ENCODE data around the gene KCNN3. TPM values are rescaled to one million over a fixed set of nuclear protein-coding genes. Genes with fewer than 3 reads are reported as not detected.
A peak's percentile ranks its signal among the peaks of the same experiment; 100 is the strongest.

KCNN3 gene
- total and polyA plus RNA-seq, 4 donors = 0.08 to 4.7 (median 1.8) TPM

DNA sequence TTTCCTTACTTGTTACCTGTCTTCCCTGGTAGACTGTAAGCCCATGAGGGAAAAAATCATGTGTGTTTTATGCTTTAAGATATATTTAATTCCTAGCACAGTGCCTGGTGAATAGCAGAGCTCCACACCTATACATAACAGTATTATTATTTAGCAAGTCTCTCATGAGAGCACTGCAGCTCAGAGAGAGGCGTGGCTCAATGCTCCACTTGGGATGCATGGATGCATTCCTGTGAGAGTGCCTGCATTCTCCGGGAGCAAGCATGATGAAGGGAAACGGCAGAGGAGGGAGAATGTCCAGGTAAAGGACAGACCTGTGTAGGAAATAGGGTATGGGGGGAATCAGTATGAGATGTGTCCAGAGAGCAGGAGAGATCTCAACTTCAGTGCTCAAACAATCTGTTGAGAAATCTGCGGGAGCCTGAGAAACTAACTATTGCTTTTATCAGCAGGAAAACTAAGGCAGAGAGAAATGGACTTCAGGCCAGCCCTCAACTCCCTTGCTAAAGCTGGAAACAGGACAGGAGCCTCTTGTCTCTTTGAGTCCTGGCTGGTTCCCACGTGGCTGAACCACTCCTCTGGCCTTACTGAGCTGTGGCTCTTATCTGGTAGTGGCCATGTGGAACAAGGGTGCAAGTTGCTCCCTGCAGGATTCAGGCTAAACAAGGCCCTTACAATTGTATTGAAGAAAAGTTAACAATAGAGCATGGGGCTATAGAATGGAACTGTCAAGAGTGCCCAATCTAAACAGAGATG, 113.1 kb downstream of the KCNN3 start:
- Histone ChIP-seq H3K4me3 (ENCODE audit: low read length in 2 of 2) (no peak overlapping the region), H3K27ac (ENCODE audit: low read depth in 1 of 2, low read length in 2 of 2) (no peak overlapping the region), H3K9me3 (ENCODE audit: control insufficient read depth, low read length) (no peaks in the 10 kb centered on the region), H3K27me3 (ENCODE audit: control insufficient read depth in 1 of 2, insufficient read depth in 2 of 2, low read length in 1 of 2) (no peaks in the 10 kb centered on the region), H3K36me3 (ENCODE audit: control insufficient read depth in 1 of 2, insufficient read depth in 2 of 2, low read length in 1 of 2) (no peaks in the 10 kb centered on the region), H3K4me1 (ENCODE audit: control insufficient read depth in 1 of 2, insufficient read depth in 2 of 2, low read length in 2 of 2) (no peaks in the 10 kb centered on the region)
- intact Hi-C loops (cut with DNase I) = loop anchor here in 1 of 2 donors (2.0 kb wide), 1 partner anchor 28 kb away; no protein-coding TSS in a partner anchor
- no peak for ATAC-seq (ENCODE audit: low FRiP score)
- peak in 1 of 2 donors; percentile 5 for DNase-seq
- WGBS, 2 donors = 71 to 72% methylated on average over 5 of the region's 5 CpGs

GRCh38 chr1:154755858-154756730, 114.0 kb downstream of the KCNN3 start:
- WGBS, 2 donors = 83 to 85% methylated on average over 6 of the region's 6 CpGs

DNA sequence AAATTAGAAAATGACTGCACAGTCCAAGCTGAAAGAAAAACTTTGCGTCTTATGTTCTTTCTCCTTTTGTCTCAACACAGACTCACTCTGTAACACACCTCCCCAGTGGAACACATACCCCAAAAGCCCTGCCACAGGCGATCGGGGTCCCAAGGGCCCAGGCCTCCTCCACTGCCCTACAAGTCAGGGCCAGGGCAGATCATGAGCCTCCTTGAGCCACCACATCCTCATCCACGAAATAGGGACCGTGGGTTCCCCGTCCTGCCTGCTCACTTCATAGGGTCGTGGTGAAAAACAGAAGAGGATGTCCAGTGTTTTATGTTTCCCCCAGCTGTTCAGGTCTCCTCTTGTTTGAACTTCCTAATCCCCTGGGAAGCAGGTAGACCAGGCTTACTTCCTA, 116.7 kb downstream of the KCNN3 start:
- DNase-seq = no peak
- H3K27me3 ChIP-seq (ENCODE audit: control insufficient read depth in 1 of 2, insufficient read depth in 2 of 2, low read length in 1 of 2) = no peaks in the 10 kb centered on the region
- H3K4me3 ChIP-seq (ENCODE audit: low read length in 2 of 2) = no peak overlapping the region
- no peaks in the 10 kb centered on the region for H3K36me3 ChIP-seq (ENCODE audit: control insufficient read depth in 1 of 2, insufficient read depth in 2 of 2, low read length in 1 of 2)
- intact Hi-C loops (cut with DNase I) = no loop called here
- no peaks in the 10 kb centered on the region for H3K4me1 ChIP-seq (ENCODE audit: control insufficient read depth in 1 of 2, insufficient read depth in 2 of 2, low read length in 2 of 2)
- H3K9me3 ChIP-seq (ENCODE audit: control insufficient read depth, low read length) = no peaks in the 10 kb centered on the region
- no peak overlapping the region for H3K27ac ChIP-seq (ENCODE audit: low read depth in 1 of 2, low read length in 2 of 2)
- 88 to 89% methylated on average over 7 of the region's 7 CpGs for WGBS, 2 donors
- no peak for ATAC-seq (ENCODE audit: low FRiP score)

More at GRCh38 chr1:154755858-154756730, 114.0 kb downstream of the KCNN3 start:
- H3K27ac ChIP-seq (ENCODE audit: low read depth in 1 of 2, low read length in 2 of 2) = no peak overlapping the region
- intact Hi-C loops (cut with DNase I) = loop anchor here in 1 of 2 donors (2.0 kb wide), 1 partner anchor 27 kb away; no protein-coding TSS in a partner anchor
- H3K36me3 ChIP-seq (ENCODE audit: control insufficient read depth in 1 of 2, insufficient read depth in 2 of 2, low read length in 1 of 2) = no peaks in the 10 kb centered on the region
- peak in 1 of 2 donors; percentile 10 for DNase-seq
- no peaks in the 10 kb centered on the region for H3K27me3 ChIP-seq (ENCODE audit: control insufficient read depth in 1 of 2, insufficient read depth in 2 of 2, low read length in 1 of 2)
- no peaks in the 10 kb centered on the region for H3K9me3 ChIP-seq (ENCODE audit: control insufficient read depth, low read length)
- no peak overlapping the region for H3K4me3 ChIP-seq (ENCODE audit: low read length in 2 of 2)
- no peaks in the 10 kb centered on the region for H3K4me1 ChIP-seq (ENCODE audit: control insufficient read depth in 1 of 2, insufficient read depth in 2 of 2, low read length in 2 of 2)
- no peak for ATAC-seq (ENCODE audit: low FRiP score)

- Histone ChIP-seq H3K27me3 (ENCODE audit: control insufficient read depth in 1 of 2, insufficient read depth in 2 of 2, low read length in 1 of 2) (no peaks in the 10 kb centered on the region), H3K4me1 (ENCODE audit: control insufficient read depth in 1 of 2, insufficient read depth in 2 of 2, low read length in 2 of 2) (no peaks in the 10 kb centered on the region), H3K27ac (ENCODE audit: low read depth in 1 of 2, low read length in 2 of 2) (no peak overlapping the region), H3K9me3 (ENCODE audit: control insufficient read depth, low read length) (no peaks in the 10 kb centered on the region), H3K4me3 (ENCODE audit: low read length in 2 of 2) (no peak overlapping the region), H3K36me3 (ENCODE audit: control insufficient read depth in 1 of 2, insufficient read depth in 2 of 2, low read length in 1 of 2) (no peaks in the 10 kb centered on the region)
- DNase-seq (peak in 1 of 2 donors; percentile 36), ATAC-seq (ENCODE audit: low FRiP score) (no peak)
- intact Hi-C loops (cut with DNase I) = no loop called here
- WGBS, 2 donors = 80 to 86% methylated on average over 12 of the region's 12 CpGs
Observed at GRCh38 chr1:154752273-154753030, 117.6 kb downstream of the KCNN3 start.

DNA sequence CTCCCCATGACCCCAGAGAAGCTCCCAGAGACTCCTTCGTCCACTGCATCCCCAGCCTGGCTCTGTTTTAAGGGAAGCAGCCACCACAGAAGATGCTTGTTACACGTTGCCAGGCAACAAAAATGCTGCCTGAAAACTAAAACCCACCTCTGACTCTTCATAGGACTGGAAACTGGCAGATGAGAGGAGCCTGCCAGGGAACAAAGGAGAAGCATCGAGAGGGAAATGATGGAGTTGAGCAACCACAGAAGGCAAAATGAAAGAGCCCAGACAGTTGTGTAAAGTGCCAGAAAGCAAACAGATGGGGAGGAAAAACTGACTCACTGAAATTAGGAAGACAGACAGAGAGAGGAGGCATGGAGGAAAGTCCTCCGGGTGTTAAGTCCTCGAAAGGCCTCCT, 118.4 kb downstream of the KCNN3 start:
- 71 to 76% methylated on average over 5 of the region's 5 CpGs for WGBS, 2 donors
- ATAC-seq (ENCODE audit: low FRiP score) (no peak), DNase-seq (no peak)
- H3K36me3 ChIP-seq (ENCODE audit: control insufficient read depth in 1 of 2, insufficient read depth in 2 of 2, low read length in 1 of 2) = no peaks in the 10 kb centered on the region
- no peaks in the 10 kb centered on the region for H3K4me1 ChIP-seq (ENCODE audit: control insufficient read depth in 1 of 2, insufficient read depth in 2 of 2, low read length in 2 of 2)
- H3K27ac ChIP-seq (ENCODE audit: low read depth in 1 of 2, low read length in 2 of 2) = no peak overlapping the region
- H3K27me3 ChIP-seq (ENCODE audit: control insufficient read depth in 1 of 2, insufficient read depth in 2 of 2, low read length in 1 of 2) = no peaks in the 10 kb centered on the region
- intact Hi-C loops (cut with DNase I) = no loop called here
- H3K9me3 ChIP-seq (ENCODE audit: control insufficient read depth, low read length) = no peaks in the 10 kb centered on the region
- H3K4me3 ChIP-seq (ENCODE audit: low read length in 2 of 2) = no peak overlapping the region

GRCh38 chr1:154750681-154751665, 119.1 kb downstream of the KCNN3 start:
- Histone ChIP-seq H3K27me3 (ENCODE audit: control insufficient read depth in 1 of 2, insufficient read depth in 2 of 2, low read length in 1 of 2) (no peaks in the 10 kb centered on the region), H3K27ac (ENCODE audit: low read depth in 1 of 2, low read length in 2 of 2) (no peak overlapping the region), H3K9me3 (ENCODE audit: control insufficient read depth, low read length) (no peaks in the 10 kb centered on the region), H3K4me1 (ENCODE audit: control insufficient read depth in 1 of 2, insufficient read depth in 2 of 2, low read length in 2 of 2) (no peaks in the 10 kb centered on the region), H3K36me3 (ENCODE audit: control insufficient read depth in 1 of 2, insufficient read depth in 2 of 2, low read length in 1 of 2) (no peaks in the 10 kb centered on the region), H3K4me3 (ENCODE audit: low read length in 2 of 2) (no peak overlapping the region)
- DNase-seq (peak in 1 of 2 donors; percentile 30), ATAC-seq (ENCODE audit: low FRiP score) (no peak)
- WGBS, 2 donors = 83% methylated on average over 13 of the region's 13 CpGs
- intact Hi-C loops (cut with DNase I) = no loop called here

GRCh38 chr1:154749078-154749760, 120.9 kb downstream of the KCNN3 start:
- no peaks in the 10 kb centered on the region for H3K36me3 ChIP-seq (ENCODE audit: control insufficient read depth in 1 of 2, insufficient read depth in 2 of 2, low read length in 1 of 2)
- no peaks in the 10 kb centered on the region for H3K27me3 ChIP-seq (ENCODE audit: control insufficient read depth in 1 of 2, insufficient read depth in 2 of 2, low read length in 1 of 2)
- H3K4me1 ChIP-seq (ENCODE audit: control insufficient read depth in 1 of 2, insufficient read depth in 2 of 2, low read length in 2 of 2) = no peaks in the 10 kb centered on the region
- intact Hi-C loops (cut with DNase I) = no loop called here
- no peaks in the 10 kb centered on the region for H3K9me3 ChIP-seq (ENCODE audit: control insufficient read depth, low read length)
- WGBS, 2 donors = 56 to 67% methylated on average over 8 of the region's 8 CpGs
- H3K4me3 ChIP-seq (ENCODE audit: low read length in 2 of 2) = no peak overlapping the region
- no peak overlapping the region for H3K27ac ChIP-seq (ENCODE audit: low read depth in 1 of 2, low read length in 2 of 2)
- DNase-seq (no peak), ATAC-seq (ENCODE audit: low FRiP score) (no peak)
